BJ (cell line): ENCODE results near the gene ANO6. TPM values are rescaled to one million over a fixed set of nuclear protein-coding genes. Genes with fewer than 3 reads are reported as not detected.

Source experiments
- CTCF ChIA-PET: fragments of 350-600 bp; formaldehyde crosslinking; extraction: SDS; loops from one replicate; lab custom pipeline; 2021; ENCODE audit warnings: antibody characterized with exemption, inconsistent platforms; lab: Yijun Ruan, JAX
- POLR2A ChIA-PET: fragments of 300-600 bp; sonication (Branson Sonifier 250); formaldehyde crosslinking; extraction: SDS; loops from one replicate; lab custom pipeline; 2021; ENCODE audit warnings: antibody characterized with exemption; lab: Charles Lee
- DNase-seq: peaks from one replicate; pipeline ENCODE4 v3.0.0-alpha.2; 2011; ENCODE audit warnings: low read depth
- H3K27me3 ChIP-seq: 2 replicates; pipeline ENCODE4 v1.6.0; 2011; ENCODE audit warnings: low read length; ENCODE audit not compliant: control insufficient read depth, insufficient read depth
- H3K36me3 ChIP-seq: 2 replicates; pipeline ENCODE4 v1.5.1; 2011; ENCODE audit warnings: low read length; ENCODE audit not compliant: control insufficient read depth, insufficient read depth
- H3K4me3 ChIP-seq: 2 replicates; pipeline ENCODE4 v1.5.1; 2011; ENCODE audit warnings: low read depth, mild to moderate bottlenecking, control low read depth, low read length
- CTCF ChIP-seq: IDR thresholded peaks from 2 replicates; pipeline ENCODE4 v1.5.1; 2011; ENCODE audit warnings: low read depth, mild to moderate bottlenecking, control low read depth, inconsistent platforms, low read length, moderate library complexity; ENCODE audit not compliant: insufficient read depth
- polyA plus RNA-seq: library from polyadenylated mRNA; depleted of rRNA; stranded (reverse); fragments of >200 nt; gene quantifications from 2 replicates; pipeline ENCODE4 v1.2.3, GENCODE V29; 2011

The ANO6 gene
- polyA plus RNA-seq, 1 experiment: 45.8 TPM

GRCh38 chr12:45464699-45465098, 248.8 kb downstream of the ANO6 start:
- Histone ChIP-seq H3K27me3 (no peaks in the 10 kb centered on the region), H3K4me3 (no peak overlapping the region), H3K36me3 (no peaks in the 10 kb centered on the region)
- TF ChIP-seq CTCF: 0 out of 2 replicates have a peak, but pooled peaks have one; percentile 12
- ChIA-PET CTCF (no interaction called here), POLR2A (no interaction called here)
- no peak for DNase-seq

- no peaks in the 10 kb centered on the region for H3K27me3 ChIP-seq
- no peak overlapping the region for H3K4me3 ChIP-seq
- H3K36me3 ChIP-seq: no peaks in the 10 kb centered on the region
- CTCF ChIA-PET: no interaction called here
- no peak for TF ChIP-seq CTCF
- POLR2A ChIA-PET: no interaction called here
- no peak for DNase-seq
Observed at GRCh38 chr12:45468751-45469615, 253.1 kb downstream of the ANO6 start.

- no peaks in the 10 kb centered on the region for H3K36me3 ChIP-seq
- no peak for DNase-seq
- ChIA-PET POLR2A (no interaction called here), CTCF (no interaction called here)
- H3K27me3 ChIP-seq: no peaks in the 10 kb centered on the region
- TF ChIP-seq CTCF: no peak
- H3K4me3 ChIP-seq: no peak overlapping the region
Observed at GRCh38 chr12:45469902-45470301, 254.0 kb downstream of the ANO6 start.

- TF ChIP-seq CTCF: no peak
- ChIA-PET POLR2A (no interaction called here), CTCF (interaction anchor here (1.4 kb wide), 1 partner anchor 12 kb away, joined by 4 read pairs; no protein-coding TSS in a partner anchor)
- Histone ChIP-seq H3K27me3 (0 out of 2 replicates have a peak, but pooled peaks cover 2% of the 10 kb centered on the region), H3K36me3 (no peaks in the 10 kb centered on the region), H3K4me3 (no peak overlapping the region)
- no peak for DNase-seq
Observed at GRCh38 chr12:45473636-45474035, 257.7 kb downstream of the ANO6 start.

- no peak for DNase-seq
- POLR2A ChIA-PET: no interaction called here
- H3K27me3 ChIP-seq: 0 out of 2 replicates have a peak, but pooled peaks cover 2% of the 10 kb centered on the region
- CTCF ChIA-PET: interaction anchor here (1.3 kb wide), 1 partner anchor 22 kb away, joined by 4 read pairs; no protein-coding TSS in a partner anchor
- no peak overlapping the region for H3K4me3 ChIP-seq
- H3K36me3 ChIP-seq: no peaks in the 10 kb centered on the region
- no peak for TF ChIP-seq CTCF
Observed at GRCh38 chr12:45475594-45475993, 259.7 kb downstream of the ANO6 start.
